Measurements from ENCODE around the gene KCNQ1. TPM values are rescaled to one million over a fixed set of nuclear protein-coding genes. Genes with fewer than 3 reads are reported as not detected.

The KCNQ1 gene
- polyA plus RNA-seq, 1 donor (not counting 4 experiments of a cell fraction or from before 2014, with no cell fraction given) = not detected

- H3K9ac ChIP-seq (ENCODE audit: control insufficient read depth, extremely low read depth, insufficient read depth, low read length) = no peak overlapping the region
- H4K20me1 ChIP-seq (ENCODE audit: control insufficient read depth, extremely low read depth, insufficient read depth, low read length) = no peaks in the 10 kb centered on the region
- no peaks in the 10 kb centered on the region for H3K9me1 ChIP-seq (ENCODE audit: control insufficient read depth, extremely low read depth, insufficient read depth, low read length)
- H3K27me3 ChIP-seq (ENCODE audit: control insufficient read depth, extremely low read depth, insufficient read depth, low read length) = peaks cover 8% of the 10 kb centered on the region
- no peak overlapping the region for H3K4me3 ChIP-seq (ENCODE audit: control insufficient read depth in 2 of 3, extremely low read depth in 1 of 3, insufficient read depth in 2 of 3, low read depth in 1 of 3, low read length in 3 of 3)
- no peaks in the 10 kb centered on the region for H3K4me1 ChIP-seq (ENCODE audit: control insufficient read depth, extremely low read depth, insufficient read depth, low read length)
- TF ChIP-seq CTCF (optimal IDR thresholded peaks at IDR 0.05 in 1 of 3, IDR thresholded peaks at IDR 0.05 in 1 of 3, conservative IDR thresholded peaks at IDR 0.05 in 1 of 3; ENCODE audit: extremely low read depth in 1 of 3, insufficient read depth in 2 of 3, low read length in 3 of 3) (no peak), EZH2 (IDR thresholded peaks at IDR 0.05; ENCODE audit: low read length) (no peak)
- H3K4me2 ChIP-seq (ENCODE audit: control insufficient read depth, extremely low read depth, insufficient read depth, low read depth, low read length) = no peak overlapping the region
- no peaks in the 10 kb centered on the region for H3K9me3 ChIP-seq (ENCODE audit: control insufficient read depth, low read depth, low read length)
- no peak for DNase-seq (ENCODE audit: low read depth, low spot score)
- H2AFZ ChIP-seq (ENCODE audit: control insufficient read depth, low read length) = no peak overlapping the region
- H3K27ac ChIP-seq (ENCODE audit: control insufficient read depth, insufficient read depth, low read length) = no peak overlapping the region
- no peak for FAIRE-seq
- no peaks in the 10 kb centered on the region for H3K36me3 ChIP-seq (ENCODE audit: control insufficient read depth in 2 of 2, extremely low read depth in 1 of 2, insufficient read depth in 2 of 2, low read length in 2 of 2)
- dilution Hi-C loops (cut with MboI; ENCODE audit: extremely low pct_ligation_motif_present, low sequenced_read_pairs) = no loop called here
- H3K79me2 ChIP-seq (ENCODE audit: control insufficient read depth, insufficient read depth, low read length) = no peaks in the 10 kb centered on the region
Observed at GRCh38 chr11:2517016-2517385, 72.2 kb downstream of the KCNQ1 start.

DNA sequence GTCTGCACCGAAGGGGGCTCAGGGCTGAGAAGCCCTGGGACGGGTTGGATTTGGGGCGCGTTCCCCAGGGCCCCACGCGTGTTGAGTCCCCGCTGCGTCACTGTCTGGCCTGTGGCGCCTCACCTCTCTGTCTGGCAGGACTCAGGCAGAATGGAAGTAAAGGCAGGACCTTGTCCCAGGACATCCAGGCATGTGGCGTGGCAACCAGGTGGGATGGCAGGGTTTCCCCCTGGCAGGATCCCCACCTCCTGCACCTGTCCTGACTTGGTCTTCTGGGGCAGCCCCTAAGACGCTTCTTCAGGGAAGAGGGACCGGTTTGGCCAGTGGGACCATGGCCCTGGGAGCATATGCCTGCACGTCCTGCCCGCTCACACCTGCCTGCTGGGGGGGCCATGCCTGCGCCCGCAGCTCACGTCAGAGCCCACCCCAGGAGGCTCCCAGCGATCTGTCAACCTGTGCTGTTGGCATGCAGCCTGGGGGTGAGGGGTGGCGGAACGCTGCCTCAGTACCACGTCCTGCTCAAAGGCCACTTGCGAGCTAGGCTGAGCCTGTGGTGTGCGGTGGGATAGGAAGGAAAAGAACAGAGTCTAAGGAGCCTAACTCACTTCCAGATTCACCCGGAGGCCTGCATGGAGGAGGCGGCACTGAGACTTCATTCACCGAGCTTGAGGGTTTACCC, 72.7 kb downstream of the KCNQ1 start:
- dilution Hi-C loops (cut with MboI; ENCODE audit: extremely low pct_ligation_motif_present, low sequenced_read_pairs) = no loop called here
- H2AFZ ChIP-seq (ENCODE audit: control insufficient read depth, low read length) = no peak overlapping the region
- no peaks in the 10 kb centered on the region for H3K4me1 ChIP-seq (ENCODE audit: control insufficient read depth, extremely low read depth, insufficient read depth, low read length)
- H3K4me3 ChIP-seq (ENCODE audit: control insufficient read depth in 2 of 3, extremely low read depth in 1 of 3, insufficient read depth in 2 of 3, low read depth in 1 of 3, low read length in 3 of 3) = no peak overlapping the region
- no peak overlapping the region for H3K4me2 ChIP-seq (ENCODE audit: control insufficient read depth, extremely low read depth, insufficient read depth, low read depth, low read length)
- H3K9me1 ChIP-seq (ENCODE audit: control insufficient read depth, extremely low read depth, insufficient read depth, low read length) = no peaks in the 10 kb centered on the region
- no peak overlapping the region for H3K27ac ChIP-seq (ENCODE audit: control insufficient read depth, insufficient read depth, low read length)
- H3K9me3 ChIP-seq (ENCODE audit: control insufficient read depth, low read depth, low read length) = no peaks in the 10 kb centered on the region
- no peaks in the 10 kb centered on the region for H4K20me1 ChIP-seq (ENCODE audit: control insufficient read depth, extremely low read depth, insufficient read depth, low read length)
- DNase-seq (ENCODE audit: low read depth, low spot score) = no peak
- FAIRE-seq = no peak
- H3K36me3 ChIP-seq (ENCODE audit: control insufficient read depth in 2 of 2, extremely low read depth in 1 of 2, insufficient read depth in 2 of 2, low read length in 2 of 2) = no peaks in the 10 kb centered on the region
- peaks cover 11% of the 10 kb centered on the region for H3K27me3 ChIP-seq (ENCODE audit: control insufficient read depth, extremely low read depth, insufficient read depth, low read length)
- TF ChIP-seq EZH2 (IDR thresholded peaks at IDR 0.05; ENCODE audit: low read length) (no peak), CTCF (optimal IDR thresholded peaks at IDR 0.05 in 1 of 3, IDR thresholded peaks at IDR 0.05 in 1 of 3, conservative IDR thresholded peaks at IDR 0.05 in 1 of 3; ENCODE audit: extremely low read depth in 1 of 3, insufficient read depth in 2 of 3, low read length in 3 of 3) (no peak)
- no peaks in the 10 kb centered on the region for H3K79me2 ChIP-seq (ENCODE audit: control insufficient read depth, insufficient read depth, low read length)
- H3K9ac ChIP-seq (ENCODE audit: control insufficient read depth, extremely low read depth, insufficient read depth, low read length) = no peak overlapping the region

Data from keratinocyte (primary cell).